GM15510 (cell line): ENCODE results near the gene UBE2H.

Source experiments
- POLR2A ChIP-seq: IDR thresholded peaks from 3 replicates; pipeline ENCODE4 v1.6.1; 2011; ENCODE audit warnings: borderline replicate concordance; ENCODE audit not compliant: insufficient read length; ENCODE audit errors: extremely low read depth

UBE2H gene

GRCh38 chr7:129870668-129871067 lies 82.1 kb downstream of the UBE2H start:
- TF ChIP-seq POLR2A: no peak

DNA sequence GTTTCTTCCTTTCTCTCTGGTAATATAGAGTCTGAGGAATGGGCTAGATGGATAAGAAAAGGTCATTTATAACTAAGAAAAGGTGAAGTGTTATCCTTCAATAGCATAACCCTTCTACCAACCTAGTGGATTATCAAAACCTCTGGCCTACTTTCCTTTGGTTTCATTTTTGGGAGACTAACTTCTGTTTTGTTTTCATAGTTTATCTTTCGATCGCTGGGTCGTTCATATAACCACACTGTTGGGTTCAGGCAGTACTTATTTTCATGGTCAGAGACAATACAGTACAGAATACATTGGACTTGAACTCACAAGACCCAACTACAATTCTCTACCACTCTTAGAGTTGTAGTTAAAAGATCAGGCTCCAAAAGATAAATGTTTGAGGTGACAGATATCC lies 86.5 kb downstream of the UBE2H start:
- TF ChIP-seq POLR2A: no peak

DNA sequence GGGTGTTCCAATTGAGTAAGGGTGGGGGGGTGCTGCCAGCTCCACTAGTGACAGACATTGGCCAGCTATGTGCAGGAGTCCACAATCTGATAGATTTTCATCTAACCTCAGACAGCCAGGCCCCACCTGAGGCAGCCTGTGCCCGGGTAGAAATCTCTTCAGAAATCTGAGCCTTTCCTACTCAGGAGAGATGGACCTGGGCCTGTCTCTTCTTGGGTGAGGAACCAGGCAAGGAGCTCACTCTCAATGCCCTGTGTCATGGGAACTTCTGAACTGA lies 86.9 kb downstream of the UBE2H start:
- TF ChIP-seq POLR2A: no peak

GRCh38 chr7:129865093-129865924 lies 87.5 kb downstream of the UBE2H start:
- TF ChIP-seq POLR2A: no peak

GRCh38 chr7:129864042-129864441 lies 88.7 kb downstream of the UBE2H start:
- TF ChIP-seq POLR2A: no peak

DNA sequence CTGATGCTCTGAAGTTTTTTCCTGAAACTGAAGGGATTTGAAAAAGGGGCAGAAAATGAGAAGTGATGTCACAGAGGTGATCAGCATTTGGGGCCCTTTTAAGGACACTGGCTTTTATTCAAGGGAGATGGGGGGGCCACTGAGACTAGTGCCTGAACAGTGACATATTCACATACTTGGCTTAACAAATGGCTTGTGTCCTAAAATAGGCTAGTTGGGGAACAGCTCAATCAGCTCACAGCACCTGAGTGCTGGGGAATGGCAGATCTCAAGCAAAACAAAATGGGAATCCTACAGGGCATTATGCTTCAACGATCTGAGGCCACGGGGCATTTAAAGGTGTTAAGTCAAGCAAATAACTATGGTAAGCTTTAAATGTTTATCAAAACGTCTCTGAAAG lies 90.1 kb downstream of the UBE2H start:
- TF ChIP-seq POLR2A: no peak

GRCh38 chr7:129859183-129859582 lies 93.6 kb downstream of the UBE2H start:
- TF ChIP-seq POLR2A: no peak

DNA sequence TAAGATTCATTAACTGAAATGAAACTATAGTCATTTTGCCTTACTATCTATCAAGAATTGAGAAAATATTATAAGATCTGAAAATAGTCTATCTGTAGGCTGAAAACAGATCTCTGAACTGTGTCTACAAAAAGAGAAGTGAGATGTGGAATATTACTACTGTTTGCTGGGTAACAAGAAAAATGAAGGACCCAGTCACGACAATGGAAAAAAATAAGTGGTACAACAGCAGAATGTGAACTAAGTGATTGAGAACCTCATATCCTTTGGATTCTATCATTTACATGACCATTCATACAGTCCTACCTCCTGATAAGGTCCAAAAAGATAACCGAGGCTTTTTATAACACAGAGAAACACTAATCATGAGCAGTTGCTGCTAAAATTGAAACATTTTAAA lies 94.3 kb downstream of the UBE2H start:
- TF ChIP-seq POLR2A: no peak

DNA sequence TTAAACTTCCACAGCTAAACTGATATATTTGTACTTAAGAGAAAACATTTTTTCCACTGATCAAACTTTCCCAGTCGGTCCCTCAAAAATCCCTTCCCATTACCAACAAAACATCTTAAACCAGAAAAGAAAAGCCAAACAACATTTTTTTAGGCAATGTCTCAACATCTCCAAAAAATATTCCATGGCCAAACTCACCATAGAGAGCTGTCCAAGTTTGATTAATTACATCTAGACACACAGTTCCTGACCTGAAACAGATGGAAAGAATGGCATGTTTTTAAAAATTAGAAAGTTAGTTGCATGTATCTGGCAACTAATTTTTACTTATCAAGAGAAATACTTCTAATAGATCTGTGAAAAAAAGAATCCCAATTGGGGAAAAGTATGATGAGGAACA lies 95.4 kb downstream of the UBE2H start:
- no peak for TF ChIP-seq POLR2A

GRCh38 chr7:129855935-129856717 lies 96.6 kb downstream of the UBE2H start:
- no peak for TF ChIP-seq POLR2A

DNA sequence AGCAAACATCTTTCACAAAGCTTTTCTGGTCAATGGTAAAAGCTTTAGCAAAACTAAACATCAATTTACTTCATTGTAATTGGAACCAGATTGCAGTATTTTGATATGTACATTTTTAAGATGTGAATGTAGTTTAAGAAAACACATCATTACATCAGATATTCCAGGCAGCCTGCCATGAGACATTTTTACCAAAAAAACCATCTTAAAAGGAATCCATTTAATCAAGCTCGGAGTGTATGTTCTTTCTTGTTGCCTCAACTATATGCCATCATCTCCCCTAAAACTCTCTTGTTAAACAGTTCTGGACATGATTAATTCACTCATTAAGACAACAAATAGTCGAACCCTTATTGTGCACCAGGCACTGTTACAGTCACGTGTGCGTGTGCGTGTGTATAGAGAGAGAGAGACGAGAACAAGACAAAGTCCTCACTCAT lies 97.5 kb downstream of the UBE2H start:
- TF ChIP-seq POLR2A: no peak

DNA sequence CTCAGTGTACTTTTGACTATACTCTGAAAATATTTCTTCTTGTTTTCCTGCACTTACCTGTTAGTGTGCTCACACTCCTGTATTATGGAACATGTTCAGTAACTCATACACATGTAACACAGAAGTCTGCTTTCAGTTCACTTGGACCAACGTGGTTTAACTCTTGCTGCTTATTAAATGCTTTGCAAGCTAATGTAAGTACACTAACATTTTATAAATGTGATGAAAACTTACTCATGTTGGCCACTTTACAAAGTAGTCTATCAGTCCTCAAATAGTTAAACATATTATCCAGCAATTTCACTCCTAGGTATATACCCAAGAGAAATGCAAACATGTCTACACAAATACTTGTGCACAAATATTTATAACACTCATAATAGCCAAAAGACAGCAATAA lies 98.4 kb downstream of the UBE2H start:
- no peak for TF ChIP-seq POLR2A

DNA sequence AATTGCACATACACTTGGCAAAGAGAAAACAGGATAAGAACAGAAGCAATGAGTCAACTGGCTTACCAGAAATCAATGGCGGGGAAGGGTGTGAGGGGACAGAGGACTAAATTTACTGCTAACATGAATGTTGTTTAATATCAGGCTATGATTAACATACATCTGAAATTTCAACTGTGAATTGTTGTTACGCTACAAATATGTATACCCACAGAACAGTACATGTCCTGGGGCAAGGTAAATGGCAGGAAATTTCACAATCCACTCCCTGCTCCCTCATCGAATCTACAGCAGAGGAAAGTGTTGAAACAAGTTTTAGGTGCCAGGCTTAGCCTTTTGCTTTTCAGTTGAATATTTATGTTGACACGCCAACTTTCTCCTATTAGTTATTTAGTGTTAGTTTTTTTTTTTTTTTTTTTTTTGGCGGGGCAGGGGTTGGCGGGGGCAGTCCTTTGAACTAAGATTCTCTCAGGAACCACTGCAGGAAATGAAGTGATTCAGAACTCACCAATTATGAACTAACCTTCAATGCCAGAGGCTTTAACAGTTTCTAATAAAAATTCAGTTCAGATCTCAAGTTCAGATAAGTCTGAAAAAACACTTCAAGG lies 99.0 kb downstream of the UBE2H start:
- TF ChIP-seq POLR2A: no peak

GRCh38 chr7:129851809-129852208 lies 101.0 kb downstream of the UBE2H start:
- no peak for TF ChIP-seq POLR2A

- no peak for TF ChIP-seq POLR2A
These were observed 101.6 kb downstream of the UBE2H start for GRCh38 chr7:129851174-129851573.

DNA sequence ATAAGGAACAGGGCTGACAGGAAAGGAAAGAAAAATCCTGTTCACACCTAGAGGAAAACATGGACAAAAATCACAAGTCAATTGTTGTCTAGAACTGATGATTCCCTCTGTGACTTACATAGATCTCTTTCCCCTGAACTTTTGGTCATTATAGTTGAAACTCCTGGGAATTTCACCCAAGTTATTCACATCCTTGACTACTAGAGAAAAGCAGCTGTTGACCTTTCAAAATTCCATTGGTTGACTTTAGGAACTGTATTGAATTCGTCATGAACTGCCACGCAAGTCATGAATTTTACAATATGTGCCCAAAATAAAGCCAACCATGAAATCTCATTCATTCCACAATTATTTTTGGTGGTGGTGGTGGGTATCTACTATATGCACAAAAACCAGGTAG lies 104.3 kb downstream of the UBE2H start:
- TF ChIP-seq POLR2A: no peak

- TF ChIP-seq POLR2A: no peak
These were observed 106.8 kb downstream of the UBE2H start for GRCh38 chr7:129845972-129846327.
